Uterus (tissue), 4 donors: Measurements from ENCODE around the gene ART1. TPM values are rescaled to one million over a fixed set of nuclear protein-coding genes. Genes with fewer than 3 reads are reported as not detected.

Source experiments
- DNase-seq, 2 donors: peaks; one replicate each; pipeline ENCODE4 v3.0.0-alpha.2; 2019 to 2020
- H3K27ac ChIP-seq, 2 donors: fragments of 200-600 bp; sonication (generic); 1 replicate in 1 of 2; 2 replicates in 1 of 2; pipeline ENCODE4 v1.5.1; 2016 to 2018
- H3K27me3 ChIP-seq, 2 donors: fragments of 200-600 bp; sonication (generic); one replicate each; pipeline ENCODE4 v1.5.1; 2018 to 2019; ENCODE audit warnings: control low read depth in 1 of 2
- H3K36me3 ChIP-seq, 2 donors: fragments of 200-600 bp; sonication (generic); one replicate each; pipeline ENCODE4 v1.5.1; 2019; ENCODE audit warnings: control low read depth in 1 of 2
- H3K4me1 ChIP-seq, 2 donors: fragments of 200-600 bp; sonication (generic); one replicate each; pipeline ENCODE4 v1.5.1; 2018 to 2019; ENCODE audit warnings: control low read depth in 1 of 2
- H3K4me3 ChIP-seq, 2 donors: fragments of 200-600 bp; sonication (generic); 1 replicate in 1 of 2; 2 replicates in 1 of 2; pipeline ENCODE4 v1.5.1; 2018 to 2019; ENCODE audit warnings: mild to moderate bottlenecking in 1 of 2
- H3K9me3 ChIP-seq, 2 donors: fragments of 200-600 bp; sonication (generic); one replicate each; pipeline ENCODE4 v1.5.1; 2019; ENCODE audit warnings: control low read depth in 1 of 2
- POLR2A ChIP-seq, 2 donors: fragments of 450-650 bp; IDR thresholded peaks; one replicate each; pipeline ENCODE4 v1.6.1; 2016; ENCODE audit warnings: antibody characterized with exemption in 2 of 2, mild to moderate bottlenecking in 1 of 2, moderate library complexity in 1 of 2
- intact Hi-C: fragments of 100-400 bp; cut with DNase I; formaldehyde crosslinking; loops from one replicate; pipeline ENCODE4 v1.15.1; 2023; ENCODE audit warnings: low total_unique reads
- total RNA-seq, 4 donors: library from RNA; depleted of rRNA in 3 of 4; stranded (reverse); fragments of >200 nt in 3 of 4; gene quantifications; one replicate each; pipeline versions ENCODE4 v1.1.0 to v1.2.4, GENCODE V29; 2014 to 2023
- TF ChIP-seq, protein P1 (sequence below), 4 experiments: fragments of 200-600 bp in 2 of 4; fragments of 450-650 bp in 2 of 4; sonication (generic) in 2 of 4; IDR thresholded peaks; one replicate each; pipeline ENCODE4 v1.5.1; 2016 to 2019; ENCODE audit warnings: antibody characterized with exemption in 4 of 4, mild to moderate bottlenecking in 2 of 4, moderate library complexity in 1 of 4
- donor health status: DM: yes; HTN: yes; CAD: no.

ART1 gene
- total RNA-seq, 4 donors from 2014 or later = not detected

DNA sequence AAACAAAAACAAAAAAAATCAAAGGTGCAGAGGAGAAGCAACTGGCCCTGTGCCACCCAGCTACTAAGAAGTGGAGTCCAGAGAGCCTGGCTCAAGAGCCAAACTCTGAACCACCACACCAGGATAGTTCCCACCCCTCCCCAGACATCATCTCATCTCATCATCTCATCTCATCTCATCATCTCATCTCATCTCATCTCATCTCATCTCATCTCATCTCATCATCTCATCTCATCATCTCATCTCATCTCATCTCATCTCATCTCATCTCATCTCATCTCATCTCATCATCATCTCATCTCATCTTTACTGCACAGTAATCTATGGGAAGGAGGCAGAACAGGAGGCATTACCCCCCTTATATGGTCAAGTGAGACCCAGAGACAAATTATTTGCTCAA, 17.9 kb downstream of the ART1 start:
- intact Hi-C loops = no loop called here
- DNase-seq = no peak

DNA sequence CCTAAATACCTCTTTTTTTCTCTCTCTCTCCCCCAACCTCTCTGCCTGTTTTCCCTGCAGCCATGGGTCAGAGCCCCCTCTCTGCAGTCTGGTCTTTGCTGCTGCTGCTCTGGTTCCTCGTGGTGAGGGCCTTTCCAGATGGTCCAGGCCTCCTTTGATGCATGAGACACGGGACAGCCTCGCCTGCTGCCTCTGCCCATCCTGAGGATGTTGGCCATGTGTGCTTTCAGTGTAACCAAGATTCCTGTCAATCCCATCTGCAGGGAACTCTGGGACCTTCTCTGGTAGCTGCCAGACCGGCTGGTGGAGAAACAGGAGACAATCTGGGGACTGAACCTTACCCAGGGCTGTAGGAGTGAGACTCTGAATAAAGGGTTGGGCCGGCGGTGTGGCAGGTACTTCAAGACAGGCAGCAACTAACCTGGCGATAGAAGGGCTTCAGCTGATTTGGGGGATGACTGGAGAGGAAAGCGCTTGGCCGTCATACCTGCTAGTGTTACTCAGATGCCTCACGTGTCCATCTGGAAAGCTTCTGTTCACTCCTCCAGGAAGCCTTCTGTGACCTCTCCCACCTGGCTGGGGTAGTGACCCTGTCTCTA, 19.2 kb downstream of the ART1 start:
- intact Hi-C loops = no loop called here
- Histone ChIP-seq H3K27ac (no peak overlapping the region), H3K4me1 (no peaks in the 10 kb centered on the region), H3K9me3 (no peaks in the 10 kb centered on the region), H3K36me3 (no peaks in the 10 kb centered on the region), H3K4me3 (no peak overlapping the region), H3K27me3 (no peaks in the 10 kb centered on the region)
- TF ChIP-seq, protein P1, sequence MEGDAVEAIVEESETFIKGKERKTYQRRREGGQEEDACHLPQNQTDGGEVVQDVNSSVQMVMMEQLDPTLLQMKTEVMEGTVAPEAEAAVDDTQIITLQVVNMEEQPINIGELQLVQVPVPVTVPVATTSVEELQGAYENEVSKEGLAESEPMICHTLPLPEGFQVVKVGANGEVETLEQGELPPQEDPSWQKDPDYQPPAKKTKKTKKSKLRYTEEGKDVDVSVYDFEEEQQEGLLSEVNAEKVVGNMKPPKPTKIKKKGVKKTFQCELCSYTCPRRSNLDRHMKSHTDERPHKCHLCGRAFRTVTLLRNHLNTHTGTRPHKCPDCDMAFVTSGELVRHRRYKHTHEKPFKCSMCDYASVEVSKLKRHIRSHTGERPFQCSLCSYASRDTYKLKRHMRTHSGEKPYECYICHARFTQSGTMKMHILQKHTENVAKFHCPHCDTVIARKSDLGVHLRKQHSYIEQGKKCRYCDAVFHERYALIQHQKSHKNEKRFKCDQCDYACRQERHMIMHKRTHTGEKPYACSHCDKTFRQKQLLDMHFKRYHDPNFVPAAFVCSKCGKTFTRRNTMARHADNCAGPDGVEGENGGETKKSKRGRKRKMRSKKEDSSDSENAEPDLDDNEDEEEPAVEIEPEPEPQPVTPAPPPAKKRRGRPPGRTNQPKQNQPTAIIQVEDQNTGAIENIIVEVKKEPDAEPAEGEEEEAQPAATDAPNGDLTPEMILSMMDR (IDR thresholded peaks at IDR 0.05) = no peak
- TF ChIP-seq POLR2A (IDR thresholded peaks at IDR 0.05) = no peak
- no peak for DNase-seq

More for the DNA sequence above, 17.9 kb downstream of the ART1 start:
- H3K9me3 ChIP-seq = no peaks in the 10 kb centered on the region
- no peaks in the 10 kb centered on the region for H3K36me3 ChIP-seq
- no peaks in the 10 kb centered on the region for H3K4me1 ChIP-seq
- no peak overlapping the region for H3K4me3 ChIP-seq
- no peak overlapping the region for H3K27ac ChIP-seq
- TF ChIP-seq POLR2A (IDR thresholded peaks at IDR 0.05) = no peak
- TF ChIP-seq, protein P1 (IDR thresholded peaks at IDR 0.05) = no peak
- no peaks in the 10 kb centered on the region for H3K27me3 ChIP-seq

DNA sequence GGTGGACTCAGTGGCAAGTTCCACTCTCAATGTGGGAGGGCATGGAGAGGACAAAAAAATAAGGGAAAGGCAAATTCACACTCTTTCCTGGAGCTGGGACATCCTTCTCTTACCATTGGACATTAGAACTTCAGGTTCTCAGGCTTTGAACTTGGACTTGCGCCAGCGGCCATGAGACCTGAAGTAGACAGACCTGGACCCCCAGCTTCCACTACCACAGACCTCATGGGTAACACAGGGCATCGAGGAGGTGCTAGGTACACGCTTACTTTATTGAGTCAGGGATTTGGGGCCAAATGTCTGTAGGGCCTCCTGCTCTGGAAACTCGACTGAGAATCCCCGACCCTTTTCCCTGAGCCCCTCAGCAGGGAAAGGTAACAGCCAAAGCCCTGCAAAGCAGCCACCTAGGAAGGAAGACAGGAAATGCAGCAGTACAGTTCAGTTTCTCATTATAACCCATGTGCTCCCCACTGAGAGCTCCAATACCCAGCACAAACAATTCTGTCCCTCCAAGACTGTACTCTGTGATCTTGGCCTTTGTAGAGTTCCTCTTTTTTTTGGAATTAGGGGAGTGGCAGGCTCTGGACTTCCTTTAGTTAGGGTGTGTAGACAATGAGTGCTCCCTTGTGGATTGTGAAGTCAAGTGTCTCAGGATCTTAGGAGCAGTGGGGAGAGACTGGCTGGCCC, 20.6 kb downstream of the ART1 start:
- Histone ChIP-seq H3K4me1 (no peaks in the 10 kb centered on the region), H3K9me3 (no peaks in the 10 kb centered on the region), H3K27me3 (no peaks in the 10 kb centered on the region), H3K4me3 (no peak overlapping the region), H3K36me3 (no peaks in the 10 kb centered on the region), H3K27ac (no peak overlapping the region)
- DNase-seq = no peak
- intact Hi-C loops = no loop called here
- TF ChIP-seq, protein P1 (IDR thresholded peaks at IDR 0.05) = no peak

DNA sequence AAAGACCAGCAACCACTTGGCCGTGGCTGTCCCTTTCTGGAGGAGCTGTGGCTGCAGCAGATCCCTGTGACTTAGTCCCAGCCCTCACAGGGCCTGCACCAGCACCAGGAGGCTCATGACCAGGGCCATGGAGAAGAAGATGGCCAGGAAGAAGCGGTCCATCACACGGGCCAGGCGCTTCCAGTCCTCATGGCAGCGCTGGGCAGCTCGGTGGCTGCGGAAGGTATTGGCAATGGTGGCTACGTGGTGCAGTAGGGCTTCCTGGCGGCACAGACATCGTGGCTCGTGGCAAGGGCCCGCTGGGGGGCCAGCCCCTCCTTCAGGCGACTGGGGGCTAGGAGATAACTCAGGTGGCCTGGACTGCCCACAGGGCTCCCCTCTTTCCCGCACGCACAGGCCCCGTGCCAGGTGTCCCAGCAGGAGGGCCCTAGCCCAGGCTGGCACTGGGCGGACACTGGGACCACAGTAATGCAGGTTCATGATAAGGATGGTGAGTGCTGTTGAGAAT, 21.1 kb downstream of the ART1 start:
- Histone ChIP-seq H3K4me1 (no peaks in the 10 kb centered on the region), H3K36me3 (no peaks in the 10 kb centered on the region)

More for the DNA sequence above, 21.1 kb downstream of the ART1 start:
- intact Hi-C loops = no loop called here
- Histone ChIP-seq H3K27me3 (no peaks in the 10 kb centered on the region), H3K4me3 (no peak overlapping the region), H3K9me3 (no peaks in the 10 kb centered on the region), H3K27ac (no peak overlapping the region)
- no peak for TF ChIP-seq POLR2A (IDR thresholded peaks at IDR 0.05)
- TF ChIP-seq, protein P1 (IDR thresholded peaks at IDR 0.05) = no peak
- DNase-seq = no peak
